ENCODE results near the gene FTCDNL1.
A peak's percentile ranks its signal among the peaks of the same experiment; 100 is the strongest.

The FTCDNL1 gene

DNA sequence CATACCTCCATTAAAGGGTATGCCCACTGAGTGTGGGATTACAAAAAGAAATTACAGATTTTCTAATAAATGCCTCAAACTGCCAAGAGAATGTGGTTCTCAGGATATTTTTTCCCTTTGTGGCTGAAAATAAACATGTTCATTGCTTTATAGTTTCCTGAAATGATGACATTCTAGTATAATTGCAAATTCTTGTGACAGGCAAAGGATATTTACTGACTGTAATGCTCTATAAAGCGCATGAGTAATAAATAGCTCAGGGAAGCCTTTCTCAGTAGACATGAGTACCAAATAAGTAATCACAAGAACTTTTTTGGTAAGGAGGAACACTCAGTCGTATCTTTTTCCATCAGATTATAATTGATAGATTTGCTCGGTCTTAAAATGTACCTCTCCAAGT, 72.3 kb downstream of the FTCDNL1 start:
- DNase-seq, result no peak

DNA sequence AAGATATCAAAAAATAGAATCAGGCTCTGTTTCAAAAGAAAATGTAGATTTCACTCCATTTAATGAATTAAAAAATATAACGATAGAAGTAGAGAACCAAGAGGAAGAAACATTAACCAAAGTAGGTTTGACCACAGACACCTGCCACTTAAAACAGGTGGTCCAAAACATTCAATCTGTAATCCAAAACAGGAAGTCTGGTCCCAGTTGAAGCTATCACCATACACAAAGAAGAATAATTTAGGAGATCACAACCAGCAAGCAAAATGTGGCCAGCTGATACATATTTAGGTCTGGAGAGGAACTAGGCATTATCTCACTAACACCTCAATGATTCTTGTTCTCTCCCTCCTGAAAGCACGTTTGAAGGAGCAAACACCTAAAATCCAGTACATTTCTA, 73.1 kb downstream of the FTCDNL1 start:
- DNase-seq, result no peak

DNA sequence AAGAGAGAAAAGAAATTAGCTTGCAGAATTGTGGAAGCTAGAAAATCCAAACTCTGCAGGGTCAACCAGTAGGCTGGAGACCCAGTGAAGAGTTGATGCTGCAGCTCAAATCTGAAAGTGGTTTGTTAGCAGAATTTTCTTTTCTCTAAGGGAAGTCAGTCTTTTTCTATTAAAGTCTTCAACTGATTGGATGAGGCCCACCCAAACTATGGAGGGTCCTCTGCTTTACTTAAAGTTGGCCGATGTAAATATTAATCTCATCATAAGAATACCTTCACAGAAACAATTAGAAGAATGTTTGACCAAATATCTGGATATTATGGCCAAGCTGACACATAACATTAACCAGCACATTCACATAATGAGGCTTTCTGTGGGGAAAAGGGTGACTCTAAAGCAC, 73.7 kb downstream of the FTCDNL1 start:
- no peak for DNase-seq

DNA sequence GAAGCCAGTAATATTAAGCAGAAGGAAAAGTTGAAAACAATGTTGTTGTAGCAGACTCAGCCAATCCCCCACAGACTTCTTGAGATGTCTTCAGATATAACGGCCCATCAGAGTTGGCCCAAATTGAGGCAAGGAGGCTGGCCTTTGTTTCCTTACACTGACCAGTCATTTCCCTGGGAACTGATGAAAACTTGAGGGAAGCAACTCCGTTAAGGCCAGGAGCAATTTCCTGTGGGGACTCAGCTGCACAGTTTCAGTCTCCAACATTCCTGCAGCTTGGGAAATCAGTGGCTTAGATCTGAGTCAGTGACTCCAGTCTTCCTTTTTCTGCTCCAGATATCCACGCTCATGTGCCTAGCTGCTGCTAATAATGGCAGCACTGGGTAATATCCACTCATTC, 75.7 kb downstream of the FTCDNL1 start:
- DNase-seq, result no peak

DNA sequence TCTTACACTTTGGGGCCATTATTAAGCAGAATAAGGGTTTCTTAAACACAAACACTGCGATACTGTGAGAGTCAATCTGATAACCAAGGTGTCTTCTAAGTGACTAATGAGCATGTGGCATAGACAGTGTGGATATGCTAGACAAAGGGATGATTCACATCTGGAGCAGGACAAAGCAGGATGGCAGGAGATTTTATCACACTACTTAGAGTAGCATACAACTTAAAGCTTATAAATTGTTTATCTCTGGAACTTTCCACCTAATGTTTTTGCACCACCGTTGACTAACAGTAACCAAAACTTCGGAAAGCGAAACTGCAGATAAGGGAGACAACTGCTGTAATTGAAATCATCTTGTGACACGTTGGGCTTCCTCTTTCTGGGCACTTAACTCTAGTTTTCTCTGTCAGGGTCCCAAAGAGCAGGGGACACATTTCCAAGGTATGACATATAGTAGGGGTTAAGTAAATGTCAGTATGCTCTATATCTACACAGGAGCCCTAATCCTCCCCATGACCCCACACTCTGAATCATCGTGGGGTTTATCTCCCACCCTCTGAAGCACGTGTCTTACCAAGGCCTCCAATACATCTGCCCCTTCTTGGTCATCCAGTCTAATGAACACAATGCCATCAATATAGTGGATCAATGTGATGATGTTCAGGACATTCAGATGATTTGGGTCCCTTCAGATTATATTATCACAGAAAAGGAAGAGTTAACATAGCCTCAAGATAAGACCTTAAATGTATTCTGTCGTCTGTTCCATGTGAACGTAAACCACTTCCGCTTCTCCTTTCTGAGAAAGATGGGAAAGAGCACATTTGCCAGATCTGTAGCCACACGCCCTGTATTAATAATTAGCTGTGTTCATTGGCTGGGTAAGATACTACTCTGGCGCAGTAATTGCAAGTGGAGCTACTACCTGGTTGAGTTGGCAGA, 78.7 kb downstream of the FTCDNL1 start:
- DNase-seq, result no peak

DNA sequence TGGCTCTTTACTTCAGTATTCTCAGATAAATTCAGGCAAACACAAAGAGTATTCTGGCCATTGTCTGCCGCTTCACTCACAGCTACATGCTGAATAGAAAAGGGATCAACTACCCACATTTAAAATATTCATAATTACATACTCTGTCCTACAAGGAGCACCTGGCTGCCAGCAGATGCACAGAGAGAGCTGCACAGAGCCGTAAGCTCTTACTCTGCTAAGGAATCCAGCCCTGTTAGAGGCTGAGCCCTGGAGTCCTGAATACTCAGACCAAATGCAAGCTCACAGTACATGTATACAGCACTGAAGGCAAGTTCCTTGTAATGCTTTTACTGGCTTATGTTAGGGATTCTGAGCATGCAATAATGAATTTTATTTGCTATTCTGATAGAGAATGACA, 80.3 kb downstream of the FTCDNL1 start:
- no peak for DNase-seq

DNA sequence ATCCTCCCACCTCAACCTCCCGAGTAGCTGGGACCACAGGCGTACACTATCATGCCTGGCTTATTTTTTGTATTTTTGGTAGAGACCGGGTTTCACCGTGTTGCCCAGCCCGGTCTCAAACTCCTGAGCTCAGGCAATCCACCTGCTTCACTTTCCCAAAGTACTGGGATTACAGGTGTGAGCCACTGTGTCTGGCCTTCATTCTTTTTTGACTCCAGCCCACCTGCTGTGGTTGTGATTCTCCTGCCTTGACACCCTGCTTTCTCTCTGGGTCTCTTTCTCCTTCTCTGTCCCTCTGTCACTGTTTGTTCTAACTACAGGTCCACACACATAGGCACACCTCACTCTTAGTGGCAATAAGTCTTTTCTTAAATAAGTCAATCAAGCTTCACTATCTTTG, 85.3 kb downstream of the FTCDNL1 start:
- no peak for DNase-seq

DNA sequence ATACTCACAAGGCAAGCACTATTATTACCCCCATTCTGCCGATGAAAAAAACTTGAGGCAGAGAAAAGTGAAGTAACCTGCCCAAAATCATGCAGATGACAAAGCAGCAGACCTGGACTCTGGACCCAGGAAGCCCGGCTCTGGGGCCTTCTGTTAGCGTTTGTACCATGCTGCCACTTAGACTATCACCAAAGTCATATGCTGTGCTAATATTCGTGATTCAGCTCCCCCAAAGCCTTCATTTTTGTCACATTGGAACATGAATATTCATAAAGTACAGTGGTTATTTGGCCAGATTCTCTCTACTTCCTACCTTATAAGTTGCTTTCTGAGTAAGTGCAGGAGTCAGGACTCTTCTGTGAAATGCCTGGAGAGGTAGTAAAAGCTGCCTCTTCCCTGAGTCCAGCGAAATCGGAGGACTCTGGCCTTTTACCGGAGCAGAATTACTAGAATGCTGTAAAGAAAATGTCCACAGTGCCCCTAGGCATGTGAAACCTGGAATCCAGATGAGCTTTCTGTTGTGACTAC, 86.7 kb downstream of the FTCDNL1 start:
- no peak for DNase-seq

DNA sequence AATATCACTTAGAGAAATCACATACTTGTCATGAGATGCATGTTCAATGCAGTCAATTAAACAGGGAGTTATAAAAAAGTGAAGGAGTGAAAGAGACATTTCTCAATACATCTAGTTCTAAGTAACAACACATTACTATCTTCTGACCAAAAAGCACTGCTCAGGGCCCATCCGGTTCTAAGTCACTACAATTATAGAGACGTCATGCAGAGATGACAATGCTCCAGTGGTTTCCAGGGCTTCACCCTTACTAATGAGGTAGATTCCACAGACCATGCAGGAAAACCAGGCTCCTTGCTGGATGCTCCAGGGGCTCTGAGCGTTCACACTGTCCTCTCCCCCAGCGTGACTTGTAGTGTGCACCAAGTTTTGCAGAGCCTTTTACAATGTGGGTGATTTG, 88.0 kb downstream of the FTCDNL1 start:
- DNase-seq, result no peak

DNA sequence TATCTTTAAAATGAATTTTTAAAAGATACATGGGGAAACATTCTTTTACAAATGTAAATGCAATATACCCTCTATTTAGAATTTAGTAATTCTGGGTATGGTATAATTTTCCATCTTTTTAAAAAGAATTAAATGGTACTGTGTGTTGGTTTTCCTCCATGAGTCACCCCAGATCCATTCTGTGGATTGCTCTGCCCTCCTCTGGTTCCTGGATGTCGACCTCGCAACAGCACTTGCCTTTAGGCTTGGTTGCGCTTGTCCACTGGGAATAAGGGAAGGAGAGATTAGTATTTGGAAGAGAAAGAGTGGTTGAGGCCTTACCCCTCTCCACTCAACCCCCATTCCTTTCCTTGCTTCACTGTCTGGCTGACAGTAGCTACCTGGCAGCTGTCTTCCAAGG, 90.4 kb downstream of the FTCDNL1 start:
- DNase-seq, result no peak

DNA sequence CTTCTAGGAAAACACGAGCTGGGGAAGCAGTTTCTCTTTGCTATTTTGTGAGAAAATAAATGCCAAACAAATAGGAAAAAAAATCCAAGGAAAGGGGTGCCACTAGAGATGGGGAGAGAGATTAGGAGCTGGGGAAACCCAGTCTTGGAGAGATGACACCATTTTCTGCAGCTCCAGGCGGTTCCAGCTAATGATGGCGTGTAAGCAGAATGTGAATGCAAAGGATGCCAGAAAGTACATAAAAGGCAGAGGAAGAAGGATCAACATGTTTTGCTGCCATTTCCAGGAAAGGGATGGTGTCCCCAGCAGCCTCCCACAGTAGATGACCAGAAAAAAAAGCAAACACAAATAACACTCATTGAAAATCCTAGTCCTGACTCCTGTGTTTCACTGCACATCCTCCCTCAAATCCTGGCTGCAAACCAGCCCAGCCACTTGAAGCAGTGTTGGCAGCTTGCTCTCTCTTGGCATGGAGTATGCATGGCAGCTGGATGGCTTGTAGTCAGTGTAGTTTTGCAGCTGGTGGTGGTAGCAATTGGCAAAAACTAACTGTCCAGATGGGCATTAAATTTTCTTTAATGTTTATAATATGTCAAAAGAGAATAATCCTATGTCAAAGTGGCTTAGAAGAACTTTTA, 93.6 kb downstream of the FTCDNL1 start:
- no peak for DNase-seq

DNA sequence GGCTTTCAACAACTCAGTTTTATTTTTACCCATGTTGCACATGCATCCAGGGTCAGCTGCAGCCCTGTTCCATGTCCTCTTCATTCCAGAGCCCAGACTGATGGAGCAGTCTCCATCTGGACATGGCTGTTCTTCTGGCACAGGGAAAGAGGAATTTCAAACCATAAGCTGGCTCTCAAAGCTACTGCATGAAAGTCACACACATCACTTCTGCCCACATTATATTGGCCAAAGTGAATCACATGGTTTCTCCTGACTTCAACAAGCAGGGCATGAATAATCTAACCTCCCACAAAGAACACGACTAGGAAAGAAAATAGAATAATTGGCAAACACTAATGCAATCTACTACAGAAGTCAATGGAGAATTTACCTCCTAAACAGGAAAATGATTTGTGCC, 94.2 kb downstream of the FTCDNL1 start:
- no peak for DNase-seq

DNA sequence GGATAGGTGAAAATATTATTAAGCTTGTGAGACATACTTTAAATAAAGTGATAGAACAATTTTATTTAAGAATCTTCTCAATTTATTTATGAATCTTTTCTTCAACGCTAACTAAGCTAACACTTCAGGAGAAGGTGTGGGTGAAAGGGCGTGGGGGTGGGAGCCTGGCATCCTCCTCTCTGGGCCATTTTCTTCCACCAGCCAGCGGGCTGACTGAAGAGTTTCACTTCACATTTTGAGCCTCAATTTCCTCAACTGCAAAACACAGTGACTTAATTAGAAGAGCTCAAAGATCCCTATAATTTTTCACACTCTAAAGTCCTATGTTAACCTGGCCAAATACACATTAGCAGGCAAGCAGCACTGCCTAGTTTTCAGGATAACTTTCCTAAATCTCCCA, 94.8 kb downstream of the FTCDNL1 start:
- no peak for DNase-seq

DNA sequence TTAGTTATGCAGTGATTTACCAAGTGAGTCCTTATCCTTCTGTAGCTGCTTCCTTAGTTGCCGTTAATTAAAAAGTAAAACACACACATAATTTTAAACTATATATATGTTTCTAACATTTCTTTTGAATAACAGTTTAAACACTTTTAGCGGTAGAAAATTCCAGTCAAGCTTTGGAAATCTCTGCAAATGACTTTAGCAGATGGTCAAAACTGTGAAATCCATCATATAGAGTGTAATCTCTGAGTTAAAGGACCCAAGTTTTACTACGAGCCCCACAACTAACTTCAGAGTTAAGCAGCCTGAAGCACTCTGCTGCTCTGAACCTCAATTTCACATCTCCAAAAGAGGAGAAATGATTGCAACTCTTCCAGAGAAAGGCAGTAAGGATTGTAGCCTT, 96.2 kb downstream of the FTCDNL1 start:
- DNase-seq, result no peak

DNA sequence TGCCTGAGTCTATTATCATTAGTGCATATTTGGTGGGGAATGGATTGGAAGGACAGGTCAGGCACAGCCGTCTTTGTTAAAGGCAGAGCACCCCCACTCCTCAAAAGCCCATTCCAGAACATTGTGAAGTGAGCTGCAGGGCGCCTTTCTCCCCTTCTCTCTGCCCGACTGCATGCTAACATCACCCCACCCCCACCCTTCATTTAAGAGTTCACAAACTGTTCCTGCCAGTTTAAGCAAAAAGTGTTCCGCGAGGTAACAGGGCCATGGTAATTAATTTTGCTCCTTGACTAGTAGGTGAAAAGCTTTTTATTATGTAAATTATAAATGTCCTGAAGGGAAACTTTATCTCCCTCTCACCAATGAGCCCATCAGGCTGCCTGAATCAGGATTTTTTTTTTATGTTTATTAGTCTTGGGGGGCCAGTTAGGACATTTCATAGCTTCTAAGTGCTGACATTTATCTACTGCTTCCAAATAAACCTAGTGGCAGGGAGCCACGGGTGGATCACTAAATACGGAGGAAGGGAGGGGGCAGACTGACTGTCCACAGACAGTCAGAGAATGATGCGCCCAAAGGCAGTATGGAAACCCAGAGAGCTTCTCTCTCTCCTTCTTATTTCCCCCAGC, 99.4 kb downstream of the FTCDNL1 start:
- DNase-seq, result no peak

DNA sequence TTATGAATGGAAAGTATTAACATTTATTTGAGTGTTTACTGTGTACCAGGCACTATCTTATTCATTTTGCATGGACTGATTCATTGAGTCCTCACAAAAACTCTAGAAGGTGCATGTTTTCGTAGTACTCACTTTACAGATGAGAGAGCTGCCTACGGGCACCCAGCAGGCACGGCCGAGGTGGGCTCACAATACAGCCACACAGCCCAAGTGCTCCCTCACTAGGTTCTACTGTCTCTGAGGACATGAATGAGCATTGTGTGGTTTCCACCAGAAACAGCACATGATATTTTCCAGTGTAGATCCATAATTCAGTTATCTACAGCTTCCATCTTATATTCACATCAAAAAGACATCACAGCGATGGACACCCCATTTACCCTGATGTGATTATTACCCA, 101.4 kb downstream of the FTCDNL1 start:
- no peak for DNase-seq

DNA sequence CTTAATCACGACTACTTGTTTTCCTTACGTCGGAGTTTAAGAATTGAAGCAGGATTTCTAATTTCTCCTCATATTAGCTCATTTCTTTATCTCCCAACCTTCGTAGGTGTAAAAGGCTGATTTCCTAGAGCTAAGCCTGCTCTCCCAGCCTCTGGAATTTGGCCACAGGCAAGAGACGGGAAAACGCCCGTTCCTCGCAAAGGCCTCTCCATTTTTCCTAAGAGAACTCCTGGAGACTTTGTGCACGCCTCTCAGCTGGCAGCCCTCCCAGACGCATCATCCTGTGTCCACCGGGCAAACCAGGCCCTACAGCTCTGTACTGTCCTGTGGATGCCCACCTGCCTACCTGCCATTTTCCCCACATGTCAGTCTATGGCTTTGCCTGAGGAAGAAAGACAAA, 106.3 kb downstream of the FTCDNL1 start:
- DNase-seq, result no peak

DNA sequence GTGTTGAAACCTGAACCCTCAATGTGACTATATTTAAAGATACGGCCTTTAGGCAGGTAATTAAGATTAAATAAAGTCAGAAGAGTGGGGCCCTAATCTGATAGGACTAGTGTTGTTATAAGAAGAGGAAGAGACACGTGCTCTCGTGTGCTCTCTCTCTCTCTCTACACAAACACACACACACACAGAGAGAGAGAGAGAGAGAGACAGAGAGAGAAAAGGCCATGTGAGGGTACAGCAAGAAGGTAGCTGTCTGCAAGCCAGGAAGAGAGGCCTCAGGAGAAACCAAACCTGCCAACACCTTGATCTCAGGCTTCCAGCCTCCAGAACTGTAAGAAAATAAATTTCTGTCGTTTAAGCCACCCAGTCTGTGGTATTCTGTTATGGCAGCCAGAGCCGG, 106.7 kb downstream of the FTCDNL1 start:
- DNase-seq, result no peak

DNA sequence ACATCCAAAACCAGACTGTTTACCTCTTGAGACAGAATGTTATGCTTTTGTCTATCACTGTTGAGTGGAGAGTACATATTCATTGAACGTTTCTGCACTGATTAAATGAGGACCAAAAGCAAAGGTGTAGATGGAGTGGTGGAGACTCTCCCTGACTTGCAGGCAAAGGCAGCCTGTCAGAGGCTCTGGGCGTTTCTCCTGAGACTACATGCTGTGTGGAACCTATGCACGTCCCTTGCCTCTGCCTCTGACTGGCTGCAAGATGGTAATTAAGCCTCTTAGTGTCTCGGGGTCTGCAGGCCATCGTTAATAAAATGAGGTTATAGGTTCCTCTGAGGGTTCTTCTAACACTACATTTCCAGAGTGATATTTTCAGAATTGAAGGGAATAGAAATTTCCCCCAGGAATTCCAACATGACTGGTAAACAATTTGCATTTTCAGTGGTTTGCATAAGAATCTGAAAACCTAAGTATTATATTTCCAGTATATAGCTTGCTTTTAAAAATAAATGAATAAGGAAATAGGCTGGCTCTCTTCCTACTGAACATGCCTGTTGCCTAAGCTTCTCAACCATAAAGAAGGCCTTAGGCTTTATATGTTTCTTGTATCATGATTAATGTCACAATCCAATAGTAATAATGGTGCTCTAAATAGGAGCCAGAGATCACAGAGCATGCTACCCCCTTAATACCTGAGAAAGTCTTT, 107.4 kb downstream of the FTCDNL1 start:
- DNase-seq, result no peak

DNA sequence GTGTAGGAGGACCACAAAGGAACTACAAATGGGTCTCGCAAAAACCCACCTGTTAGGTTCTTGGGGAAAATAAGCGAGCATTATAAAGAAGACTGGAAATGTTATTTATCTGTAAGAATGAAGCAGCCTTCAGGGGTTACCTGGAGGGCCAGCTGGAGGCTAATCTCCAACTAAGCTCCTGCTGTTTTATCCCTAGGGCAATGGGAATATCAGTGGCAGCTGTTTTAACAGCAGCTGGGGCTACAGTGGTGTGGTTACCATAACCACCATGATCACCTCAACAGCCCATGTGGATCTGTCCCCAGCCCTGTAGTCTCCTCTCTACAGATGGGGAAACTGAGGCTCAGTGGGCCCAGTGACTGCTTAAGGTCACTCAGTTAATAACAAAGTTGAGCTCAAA, 108.1 kb downstream of the FTCDNL1 start:
- DNase-seq, result no peak

DNA sequence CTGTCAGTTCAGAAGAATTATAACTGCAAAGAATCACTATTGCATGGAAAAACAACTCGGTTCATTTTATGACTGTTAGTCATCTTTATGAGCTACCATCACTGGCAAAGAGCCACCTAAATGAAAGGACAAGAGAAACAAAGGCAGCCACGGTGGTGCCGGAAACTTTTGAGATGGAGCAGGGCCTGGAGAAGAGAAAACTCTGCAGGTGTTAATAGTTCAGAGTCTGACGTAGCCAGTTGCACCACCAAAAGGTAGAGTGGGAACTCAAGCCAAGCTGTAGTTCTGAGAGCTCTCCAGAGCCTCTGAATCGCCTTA, 110.9 kb downstream of the FTCDNL1 start:
- no peak for DNase-seq

DNA sequence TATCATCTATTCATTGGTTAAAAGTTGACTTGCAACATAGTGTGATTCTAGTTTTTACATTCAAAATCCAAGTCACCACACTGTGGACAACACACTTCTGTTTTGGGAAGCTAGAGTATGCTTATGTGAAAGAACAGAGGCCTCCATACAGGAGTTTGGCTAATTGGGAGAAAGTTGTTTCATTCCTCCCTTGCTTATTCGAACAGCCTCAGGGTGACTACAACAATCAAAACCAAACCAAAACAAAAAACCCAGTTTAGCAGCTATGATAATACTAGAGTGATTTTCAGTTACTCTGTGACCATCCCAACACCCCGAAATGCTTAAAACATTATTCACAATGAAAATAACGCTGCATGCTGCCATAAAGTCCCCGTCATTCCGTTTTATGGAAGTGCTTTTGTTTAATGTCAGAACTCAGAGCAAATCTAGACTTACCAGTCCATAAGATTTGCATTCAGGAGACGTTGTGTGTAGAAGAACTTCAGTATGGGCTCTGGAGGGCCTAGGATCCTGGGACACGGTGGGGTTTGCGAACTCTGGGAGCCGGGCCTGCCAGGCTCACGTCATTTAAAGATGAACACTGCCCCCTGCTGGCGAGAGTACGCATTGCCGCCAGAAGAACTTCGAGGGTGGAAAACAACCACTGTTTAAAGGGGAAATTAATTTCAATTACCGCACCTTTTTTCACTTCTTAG, 111.4 kb downstream of the FTCDNL1 start:
- DNase-seq, result peak in 5 of 6 experiments; percentile 31 to 54 (median 40)
